Inferior parietal cortex (tissue), 1 donor: ENCODE results near the gene CERK.

Experiments
- DNase-seq: peaks from one replicate; pipeline ENCODE4 v3.0.0-alpha.2; 2016; ENCODE audit errors: extremely low spot score

The CERK gene

GRCh38 chr22:46678003-46678657 is 59.9 kb downstream of the CERK start:
- DNase-seq: no peak

GRCh38 chr22:46677323-46678002 is 60.6 kb downstream of the CERK start:
- DNase-seq: no peak

- no peak for DNase-seq
Measured at GRCh38 chr22:46676881-46677280, 61.2 kb downstream of the CERK start.

DNA sequence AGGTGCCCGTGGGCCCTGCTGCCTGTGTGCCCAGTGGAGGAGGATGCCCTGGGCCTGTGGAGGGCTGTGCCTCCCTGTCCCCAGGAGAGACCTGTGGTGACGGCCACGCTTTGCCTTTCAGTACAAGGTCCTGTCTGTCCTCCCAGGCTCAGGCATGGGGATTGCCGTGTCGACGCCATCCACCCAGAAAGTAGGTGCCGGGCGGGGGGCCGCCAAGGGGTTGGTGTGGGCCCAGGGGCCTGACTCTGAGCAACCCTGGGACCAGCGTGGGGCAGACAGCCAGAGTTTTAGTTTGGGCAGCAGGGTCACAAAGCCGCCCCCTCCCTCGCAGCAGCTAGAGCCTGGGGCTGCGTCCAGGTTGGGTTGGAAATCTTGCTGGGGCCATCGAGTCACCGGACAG is 61.6 kb downstream of the CERK start:
- DNase-seq: no peak

GRCh38 chr22:46675938-46676337 is 62.1 kb downstream of the CERK start:
- DNase-seq: no peak

GRCh38 chr22:46675479-46675878 is 62.6 kb downstream of the CERK start:
- no peak for DNase-seq

GRCh38 chr22:46674906-46675305 is 63.1 kb downstream of the CERK start:
- DNase-seq: no peak

GRCh38 chr22:46674367-46674781 is 63.7 kb downstream of the CERK start:
- DNase-seq: no peak

DNA sequence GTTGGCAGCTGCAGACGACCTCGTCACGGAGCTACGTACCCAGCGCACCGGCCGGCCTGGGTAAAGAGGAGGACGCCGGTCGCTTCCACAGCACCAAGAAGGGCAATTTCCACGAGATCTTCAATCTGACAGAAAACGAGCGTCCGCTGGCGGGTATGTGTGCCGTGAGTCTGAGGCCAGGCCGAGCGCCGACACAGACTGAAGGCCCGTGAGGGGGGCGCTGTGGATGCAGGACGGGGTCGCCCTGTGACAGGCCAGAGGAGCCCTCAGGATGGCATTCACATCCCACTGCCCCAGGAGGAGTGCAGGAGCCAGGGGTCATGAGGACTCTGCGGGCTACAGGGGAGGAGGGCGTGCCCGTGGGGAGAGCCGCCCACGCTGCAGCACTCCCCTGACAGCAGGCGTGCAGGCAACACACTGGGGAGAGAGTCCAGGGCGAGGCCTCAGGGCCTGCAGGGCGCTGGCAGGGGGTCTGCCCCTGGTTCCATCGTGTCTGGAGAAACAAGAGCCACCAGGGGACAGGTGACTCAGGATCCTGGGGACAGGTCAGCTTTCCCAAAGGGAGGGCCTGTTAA is 64.3 kb downstream of the CERK start:
- no peak for DNase-seq

GRCh38 chr22:46673205-46673604 is 64.8 kb downstream of the CERK start:
- no peak for DNase-seq

- DNase-seq: no peak
Measured at GRCh38 chr22:46672731-46673130, 65.3 kb downstream of the CERK start.

- DNase-seq: no peak
Measured at GRCh38 chr22:46671824-46672432, 66.1 kb downstream of the CERK start.

DNA sequence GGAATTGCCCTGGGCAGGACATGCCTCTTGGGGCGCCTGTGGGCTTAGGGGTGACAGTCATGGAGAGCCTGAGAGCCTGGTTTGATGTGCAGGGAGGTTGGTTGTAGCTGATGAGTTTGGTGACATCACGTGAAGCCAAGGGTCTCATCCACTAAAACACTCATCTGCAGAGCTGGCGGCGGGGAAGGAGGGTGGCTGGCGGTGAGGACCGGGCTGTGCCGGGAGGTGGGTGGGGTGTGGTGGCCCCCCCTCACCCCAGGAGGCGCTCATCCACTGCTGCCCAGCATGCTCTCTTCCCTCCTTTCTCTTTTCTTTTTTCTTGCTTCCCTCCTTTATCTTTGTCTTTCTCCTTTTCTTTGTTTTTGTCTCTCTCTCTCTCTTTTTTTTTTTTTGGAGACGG is 68.9 kb downstream of the CERK start:
- no peak for DNase-seq

- DNase-seq: no peak
Measured at GRCh38 chr22:46668116-46668515, 69.9 kb downstream of the CERK start.

DNA sequence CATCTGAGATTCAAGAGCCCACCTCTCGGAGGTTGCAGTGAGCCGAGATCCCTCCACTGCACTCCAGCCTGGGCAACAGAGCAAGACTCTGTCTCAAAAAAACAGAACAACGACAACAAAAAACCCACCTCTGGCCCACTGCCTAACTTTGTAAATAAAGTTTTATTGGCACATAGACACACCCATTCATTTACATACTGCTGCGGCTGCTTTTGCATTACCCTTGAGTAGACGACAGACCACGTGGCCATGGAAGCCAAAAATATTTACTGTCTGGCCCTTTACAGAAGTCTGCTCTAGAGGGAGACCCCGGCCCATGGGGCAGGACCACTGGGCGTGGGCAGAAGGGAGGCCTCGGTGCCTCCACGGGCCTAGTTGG is 70.8 kb downstream of the CERK start:
- no peak for DNase-seq

- DNase-seq: no peak
Measured at GRCh38 chr22:46666577-46667244, 71.3 kb downstream of the CERK start.

- DNase-seq: no peak
Measured at GRCh38 chr22:46665751-46666280, 72.2 kb downstream of the CERK start.

DNA sequence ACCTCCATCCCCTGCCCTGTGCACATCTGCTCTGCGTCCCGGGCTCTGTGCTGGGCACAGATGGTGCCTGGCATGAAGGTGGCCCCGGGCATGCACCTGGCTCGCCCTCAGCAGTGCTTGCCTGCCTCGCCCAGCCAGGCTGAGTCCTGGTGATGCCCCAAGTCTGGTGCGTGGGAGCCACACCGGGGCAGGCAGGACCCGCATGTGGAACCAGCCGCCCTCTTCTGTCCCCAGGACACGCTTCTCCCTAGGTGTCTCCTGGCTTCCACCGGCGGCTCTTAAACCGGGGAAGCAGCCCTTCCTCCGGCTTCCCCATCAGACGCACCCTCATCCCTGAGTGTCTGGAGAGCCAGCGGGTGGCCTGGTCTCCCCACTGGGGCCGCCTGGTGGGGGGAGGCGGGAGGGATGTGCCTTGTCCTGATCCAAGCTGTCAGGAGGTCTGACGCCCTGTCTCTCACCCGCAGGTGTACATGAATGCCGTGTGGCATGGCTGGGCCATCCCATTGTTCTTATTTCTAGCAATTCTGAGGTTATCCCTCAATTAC is 72.8 kb downstream of the CERK start:
- DNase-seq: no peak

DNA sequence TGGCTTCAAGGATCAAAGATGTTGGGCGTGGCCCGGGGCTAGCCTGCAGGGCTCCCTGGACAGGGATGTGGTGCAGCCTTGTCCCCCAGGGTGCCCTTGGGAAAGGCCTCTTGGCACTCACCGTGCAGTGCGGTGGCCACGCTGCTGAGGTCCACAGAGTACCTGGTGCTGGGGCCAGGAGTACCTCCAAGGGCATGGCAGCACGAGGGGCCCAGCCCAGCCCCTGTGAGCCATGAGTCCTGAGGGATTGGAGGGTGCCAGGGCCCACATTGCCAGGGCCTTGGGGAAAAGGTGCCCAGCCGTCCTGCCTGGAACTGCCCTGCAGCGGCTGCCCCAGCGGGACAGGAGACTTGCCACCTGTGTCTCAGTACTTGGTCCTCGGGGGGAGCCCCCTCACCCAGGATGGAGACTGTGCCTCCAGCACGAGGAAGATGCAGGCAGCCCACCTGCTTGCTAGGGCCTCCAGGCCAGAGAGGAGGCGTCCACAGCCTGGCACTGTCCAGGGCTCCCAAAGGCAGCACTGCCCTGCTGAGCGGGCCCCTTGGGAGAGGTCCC is 73.7 kb downstream of the CERK start:
- DNase-seq: no peak

GRCh38 chr22:46663436-46664100 is 74.5 kb downstream of the CERK start:
- no peak for DNase-seq

DNA sequence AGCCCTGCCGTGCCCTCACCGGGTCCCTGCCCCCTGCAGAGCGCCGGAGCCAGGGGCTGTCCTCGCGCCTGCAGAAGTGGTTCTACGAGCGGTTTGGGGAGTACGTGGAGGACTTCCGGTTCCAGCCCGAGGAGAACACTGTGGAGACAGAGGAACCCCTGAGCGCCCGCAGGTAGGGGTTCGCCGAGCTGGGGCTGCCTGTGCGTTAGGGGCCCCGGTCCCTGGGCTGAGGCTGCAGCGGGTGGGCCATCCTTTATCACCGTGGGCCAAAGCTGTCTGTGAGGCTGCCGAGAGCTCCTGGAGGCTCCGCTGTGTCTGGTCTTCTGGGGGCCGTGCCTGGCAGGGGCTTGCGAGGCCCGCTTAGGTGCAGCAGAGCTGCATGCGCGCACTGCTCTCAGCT is 75.1 kb downstream of the CERK start:
- DNase-seq: no peak
